H9 (cell line): ENCODE results near the gene RAI1. TPM values are rescaled to one million over a fixed set of nuclear protein-coding genes. Genes with fewer than 3 reads are reported as not detected.

Source experiments
- DNase-seq: peaks from one replicate; pipeline ENCODE4 v3.0.0-alpha.2; 2017
- H2AFZ ChIP-seq: one replicate; pipeline ENCODE4 v1.6.1; 2013; ENCODE audit warnings: mild to moderate bottlenecking, low read length, control low read depth, moderate library complexity
- H2AK5ac ChIP-seq: 2 replicates; pipeline ENCODE4 v1.6.1; 2013; ENCODE audit warnings: low read length, control low read depth, mixed read lengths; ENCODE audit not compliant: insufficient read length
- H2BK120ac ChIP-seq: one replicate; pipeline ENCODE4 v1.6.1; 2013; ENCODE audit warnings: low read depth, mild to moderate bottlenecking, low read length, control low read depth, inconsistent platforms; ENCODE audit not compliant: poor library complexity, severe bottlenecking
- H2BK12ac ChIP-seq: 2 replicates; pipeline ENCODE4 v1.6.1; 2013; ENCODE audit warnings: low read length, control low read depth, mixed read lengths, low read depth; ENCODE audit not compliant: insufficient read length
- H2BK15ac ChIP-seq: 2 replicates; pipeline ENCODE4 v1.6.1; 2013; ENCODE audit warnings: low read depth, low read length, control low read depth
- H2BK20ac ChIP-seq: one replicate; pipeline ENCODE4 v1.6.1; 2013; ENCODE audit warnings: low read depth, mild to moderate bottlenecking, low read length, control low read depth, inconsistent platforms; ENCODE audit not compliant: poor library complexity, severe bottlenecking
- H2BK5ac ChIP-seq: 2 replicates; pipeline ENCODE4 v1.6.1; 2013; ENCODE audit warnings: low read length, control low read depth, mixed read lengths; ENCODE audit not compliant: insufficient read length
- H3K14ac ChIP-seq: 2 replicates; pipeline ENCODE4 v1.6.1; 2013; ENCODE audit warnings: low read length, control low read depth; ENCODE audit not compliant: insufficient read depth
- H3K18ac ChIP-seq: 2 replicates; pipeline ENCODE4 v1.6.1; 2013; ENCODE audit warnings: low read depth, mild to moderate bottlenecking, mixed read lengths, low read length, control low read depth; ENCODE audit not compliant: insufficient read length
- H3K23ac ChIP-seq: 2 replicates; pipeline ENCODE4 v1.6.1; 2013; ENCODE audit warnings: low read length, control low read depth, mixed read lengths, low read depth; ENCODE audit not compliant: insufficient read length
- H3K23me2 ChIP-seq: 2 replicates; pipeline ENCODE4 v1.6.1; 2013; ENCODE audit warnings: low read depth, mild to moderate bottlenecking, mixed read lengths, low read length, control low read depth; ENCODE audit not compliant: insufficient read length, poor library complexity, severe bottlenecking
- H3K27ac ChIP-seq: 2 replicates; pipeline ENCODE4 v1.5.1; 2013; ENCODE audit warnings: low read length, control low read depth, mixed read lengths, low read depth; ENCODE audit not compliant: insufficient read length
- H3K27me3 ChIP-seq: 2 replicates; pipeline ENCODE4 v1.6.1; 2013; ENCODE audit warnings: low read length, control low read depth, inconsistent platforms; ENCODE audit not compliant: insufficient read depth
- H3K4ac ChIP-seq: 2 replicates; pipeline ENCODE4 v1.6.1; 2013; ENCODE audit warnings: low read depth, mild to moderate bottlenecking, control low read depth, inconsistent platforms, low read length, moderate library complexity
- H3K4me1 ChIP-seq: 2 replicates; pipeline ENCODE4 v1.6.1; 2013; ENCODE audit warnings: low read length, control low read depth, inconsistent platforms; ENCODE audit not compliant: insufficient read depth
- H3K4me2 ChIP-seq: 2 replicates; pipeline ENCODE4 v1.6.1; 2013; ENCODE audit warnings: low read length, control low read depth, mixed read lengths; ENCODE audit not compliant: insufficient read length, insufficient read depth
- H3K56ac ChIP-seq: 2 replicates; pipeline ENCODE4 v1.6.1; 2013; ENCODE audit warnings: low read depth, mild to moderate bottlenecking, mixed read lengths, low read length, control low read depth; ENCODE audit not compliant: insufficient read length
- H3K79me1 ChIP-seq: 2 replicates; pipeline ENCODE4 v1.6.1; 2013; ENCODE audit warnings: low read depth, mild to moderate bottlenecking, moderate library complexity, low read length, control low read depth, inconsistent platforms; ENCODE audit not compliant: insufficient read depth, poor library complexity, severe bottlenecking
- H3K79me2 ChIP-seq: 2 replicates; pipeline ENCODE4 v1.6.1; 2013; ENCODE audit warnings: low read length, control low read depth, inconsistent platforms; ENCODE audit not compliant: insufficient read depth
- H3K9ac ChIP-seq: 2 replicates; pipeline ENCODE4 v1.6.1; 2013; ENCODE audit warnings: low read length, control low read depth, mixed read lengths; ENCODE audit not compliant: insufficient read length; ENCODE audit errors: extremely low read depth
- H3K9me3 ChIP-seq: one replicate; pipeline ENCODE4 v1.6.1; 2013; ENCODE audit warnings: low read depth, low read length, inconsistent platforms; ENCODE audit not compliant: control insufficient read depth
- H3T11ph ChIP-seq: one replicate; pipeline ENCODE4 v1.6.1; 2013; ENCODE audit warnings: mild to moderate bottlenecking, low read length, control low read depth, inconsistent platforms
- H4K20me1 ChIP-seq: one replicate; pipeline ENCODE4 v1.6.1; 2013; ENCODE audit not compliant: control insufficient read depth, insufficient read length, insufficient read depth
- H4K5ac ChIP-seq: 2 replicates; pipeline ENCODE4 v1.6.1; 2013; ENCODE audit warnings: low read depth, mild to moderate bottlenecking, mixed read lengths, low read length, control low read depth; ENCODE audit not compliant: insufficient read length
- H4K8ac ChIP-seq: replicated peaks from 2 replicates; pipeline ENCODE4 v1.6.1; 2013; ENCODE audit warnings: low read length, control low read depth, mixed read lengths, low read depth; ENCODE audit not compliant: insufficient read length
- H4K91ac ChIP-seq: 2 replicates; pipeline ENCODE4 v1.6.1; 2013; ENCODE audit warnings: low read depth, mild to moderate bottlenecking, moderate library complexity, mixed read lengths, low read length, control low read depth; ENCODE audit not compliant: insufficient read length
- H3K27ac Mint-ChIP-seq, 3 experiments: 2 replicates in 2 of 3; 3 replicates in 1 of 3; pipeline ENCODE4 v1.8.0; 2020 to 2021; ENCODE audit warnings: mixed read lengths in 3 of 3, mild to moderate bottlenecking in 1 of 3, moderate library complexity in 1 of 3
- H3K27me3 Mint-ChIP-seq: 2 replicates; pipeline ENCODE4 v1.8.0; 2021; ENCODE audit warnings: low read depth, mild to moderate bottlenecking, moderate library complexity, mixed read lengths
- H3K36me3 Mint-ChIP-seq, 3 experiments: 2 replicates in 2 of 3; 3 replicates in 1 of 3; pipeline ENCODE4 v1.8.0; 2020 to 2021; ENCODE audit warnings: low read depth in 3 of 3, mixed read lengths in 3 of 3; ENCODE audit not compliant: insufficient read depth in 1 of 3
- H3K4me1 Mint-ChIP-seq, 2 experiments: 2 replicates each; pipeline ENCODE4 v1.8.0; 2020; ENCODE audit warnings: mixed read lengths in 2 of 2
- H3K4me3 Mint-ChIP-seq, 2 experiments: 2 replicates in 1 of 2; 3 replicates in 1 of 2; pipeline ENCODE4 v1.8.0; 2020 to 2021; ENCODE audit warnings: mild to moderate bottlenecking in 2 of 2, mixed read lengths in 2 of 2, moderate library complexity in 1 of 2
- H3K9me3 Mint-ChIP-seq, 2 experiments: 2 replicates in 1 of 2; 3 replicates in 1 of 2; pipeline ENCODE4 v1.8.0; 2020; ENCODE audit warnings: mild to moderate bottlenecking in 2 of 2, mixed read lengths in 2 of 2, moderate library complexity in 1 of 2
- WGBS: extraction: QIAGEN DNeasy Blood & Tissue Kit; methylation state at CpG from one replicate; pipeline ENCODE4 v1.1.7; 2013; ENCODE audit warnings: missing lambda C conversion rate, low lambda C conversion rate, mixed read lengths; ENCODE audit not compliant: insufficient read length; ENCODE audit errors: extremely low coverage; 5-methylcytosine and 5-hydroxymethylcytosine counted together
- total RNA-seq: library from RNA; stranded (reverse); gene quantifications from 2 replicates; pipeline ENCODE4 v1.2.1, GENCODE V29; 2021
- TF ChIP-seq, protein P1 (sequence below): fragments of 200-600 bp; sonication (generic); conservative IDR thresholded peaks from 3 replicates; pipeline ENCODE4 v1.8.0; 2021; ENCODE audit warnings: antibody characterized with exemption, mild to moderate bottlenecking

The RAI1 gene
- total RNA-seq, 1 experiment from 2014 or later = 1.5 TPM

DNA sequence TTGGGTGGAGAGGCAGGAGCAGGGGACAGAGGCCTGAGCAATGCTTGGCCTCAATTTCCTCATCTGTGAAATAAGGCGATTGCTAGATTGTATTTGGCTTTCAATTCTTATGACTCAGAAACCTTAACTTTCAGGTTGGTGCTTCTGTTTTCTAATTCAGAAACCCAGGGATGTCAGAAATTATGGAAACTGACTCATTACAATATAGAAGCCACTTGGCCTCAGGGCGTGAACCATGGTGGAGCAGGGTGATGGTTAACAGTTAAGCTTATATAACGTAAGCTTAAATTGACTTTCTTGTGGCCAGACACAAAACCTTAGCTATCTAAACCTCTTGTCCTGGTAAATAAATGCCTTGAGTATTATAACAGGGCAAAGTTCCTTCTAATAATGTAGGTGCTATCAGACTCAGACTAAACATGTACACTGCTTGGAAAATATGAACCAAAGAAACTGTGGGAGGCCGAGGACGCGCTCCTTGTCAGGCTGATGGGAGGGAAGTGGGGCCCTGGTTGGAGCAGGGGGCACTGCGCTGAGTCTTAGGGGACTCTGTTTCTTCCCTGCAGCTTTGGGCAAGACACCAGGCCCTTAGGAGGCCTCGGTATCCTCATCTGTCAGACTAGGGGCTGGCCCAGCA is 172.7 kb downstream of the RAI1 start:
- Histone ChIP-seq H2AFZ (no peak overlapping the region), H3K27ac (no peak overlapping the region), H4K5ac (no peak overlapping the region), H4K91ac (no peak overlapping the region), H3K79me1 (no peaks in the 10 kb centered on the region), H3K56ac (no peak overlapping the region), H3K18ac (no peak overlapping the region), H3K23me2 (no peaks in the 10 kb centered on the region), H3K79me2 (no peaks in the 10 kb centered on the region), H2BK12ac (no peak overlapping the region), H3K4ac (no peak overlapping the region), H2BK5ac (no peak overlapping the region), H3K9ac (no peak overlapping the region), H2BK15ac (no peak overlapping the region), H2BK120ac (no peak overlapping the region), H3K23ac (no peak overlapping the region), H4K20me1 (no peaks in the 10 kb centered on the region), H3K4me2 (no peak overlapping the region), H2BK20ac (no peak overlapping the region), H3K14ac (no peak overlapping the region), H3K9me3 (no peaks in the 10 kb centered on the region), H2AK5ac (no peak overlapping the region), H3K4me1 (no peaks in the 10 kb centered on the region; the same call in 1 of the 2 replicates), H3K27me3 (no peaks in the 10 kb centered on the region), H3T11ph (no peak overlapping the region), H4K8ac (no peak overlapping the region)
- Mint-ChIP-seq H3K4me1 (peaks cover 29 to 43% of the 10 kb centered on the region in 2 experiments), H3K9me3 (no peaks in the 10 kb centered on the region), H3K36me3 (no peaks in the 10 kb centered on the region), H3K4me3 (no peak overlapping the region; a peak in 1 of 5 replicates), H3K27me3 (no peaks in the 10 kb centered on the region; the same call in 1 of the 2 replicates), H3K27ac (no peak overlapping the region)
- no peak for DNase-seq
- TF ChIP-seq, protein P1, sequence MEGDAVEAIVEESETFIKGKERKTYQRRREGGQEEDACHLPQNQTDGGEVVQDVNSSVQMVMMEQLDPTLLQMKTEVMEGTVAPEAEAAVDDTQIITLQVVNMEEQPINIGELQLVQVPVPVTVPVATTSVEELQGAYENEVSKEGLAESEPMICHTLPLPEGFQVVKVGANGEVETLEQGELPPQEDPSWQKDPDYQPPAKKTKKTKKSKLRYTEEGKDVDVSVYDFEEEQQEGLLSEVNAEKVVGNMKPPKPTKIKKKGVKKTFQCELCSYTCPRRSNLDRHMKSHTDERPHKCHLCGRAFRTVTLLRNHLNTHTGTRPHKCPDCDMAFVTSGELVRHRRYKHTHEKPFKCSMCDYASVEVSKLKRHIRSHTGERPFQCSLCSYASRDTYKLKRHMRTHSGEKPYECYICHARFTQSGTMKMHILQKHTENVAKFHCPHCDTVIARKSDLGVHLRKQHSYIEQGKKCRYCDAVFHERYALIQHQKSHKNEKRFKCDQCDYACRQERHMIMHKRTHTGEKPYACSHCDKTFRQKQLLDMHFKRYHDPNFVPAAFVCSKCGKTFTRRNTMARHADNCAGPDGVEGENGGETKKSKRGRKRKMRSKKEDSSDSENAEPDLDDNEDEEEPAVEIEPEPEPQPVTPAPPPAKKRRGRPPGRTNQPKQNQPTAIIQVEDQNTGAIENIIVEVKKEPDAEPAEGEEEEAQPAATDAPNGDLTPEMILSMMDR = no peak
- WGBS = no CpG with 5 or more reads among the region's 8 CpGs
